Endodermal cell (in vitro differentiated cells): ENCODE results near the gene YEATS2. TPM values are rescaled to one million over a fixed set of nuclear protein-coding genes. Genes with fewer than 3 reads are reported as not detected.
"Not testable (repeated sequence)": the region's sequence is repeated elsewhere in the genome, so short reads cannot be mapped to it uniquely, and the experiment has no call there.

Experiments used
- DNase-seq: peaks from one replicate; pipeline ENCODE4 v3.0.0-alpha.2; 2017
- H3K27ac ChIP-seq: 2 replicates; pipeline ENCODE4 v1.5.1; 2013; ENCODE audit warnings: mild to moderate bottlenecking, low read depth, low read length, moderate library complexity
- H3K27me3 ChIP-seq: 2 replicates; pipeline ENCODE4 v1.6.1; 2013; ENCODE audit warnings: mild to moderate bottlenecking, low read length, moderate library complexity; ENCODE audit not compliant: insufficient read depth, control insufficient read depth, poor library complexity, severe bottlenecking
- H3K36me3 ChIP-seq: 2 replicates; pipeline ENCODE4 v1.7.0; 2013; ENCODE audit warnings: mild to moderate bottlenecking, low read length, moderate library complexity; ENCODE audit not compliant: control insufficient read depth, insufficient read depth
- H3K4me1 ChIP-seq: one replicate; pipeline ENCODE4 v1.7.0; 2013; ENCODE audit warnings: low read length; ENCODE audit not compliant: control insufficient read depth, insufficient read depth
- H3K4me3 ChIP-seq: 2 replicates; pipeline ENCODE4 v1.5.1; 2013; ENCODE audit warnings: mild to moderate bottlenecking, low read length, moderate library complexity
- H3K9ac ChIP-seq: 2 replicates; pipeline ENCODE4 v1.6.1; 2013; ENCODE audit warnings: mild to moderate bottlenecking, low read length, moderate library complexity; ENCODE audit not compliant: poor library complexity, severe bottlenecking; ENCODE audit errors: extremely low read depth
- H3K9me3 ChIP-seq: 2 replicates; pipeline ENCODE4 v1.6.1; 2013; ENCODE audit warnings: mild to moderate bottlenecking, low read length, moderate library complexity; ENCODE audit not compliant: control insufficient read depth
- H3K27ac Mint-ChIP-seq: 2 replicates; pipeline ENCODE4 v1.8.0; 2020; ENCODE audit warnings: mixed read lengths
- H3K27me3 Mint-ChIP-seq: 2 replicates; pipeline ENCODE4 v1.8.0; 2021; ENCODE audit warnings: mild to moderate bottlenecking, mixed read lengths; ENCODE audit not compliant: insufficient read depth
- H3K36me3 Mint-ChIP-seq: 2 replicates; pipeline ENCODE4 v1.8.0; 2020; ENCODE audit warnings: low read depth, mixed read lengths
- H3K4me1 Mint-ChIP-seq: 2 replicates; pipeline ENCODE4 v1.8.0; 2020; ENCODE audit warnings: mixed read lengths
- H3K4me3 Mint-ChIP-seq: 2 replicates; pipeline ENCODE4 v1.8.0; 2020; ENCODE audit warnings: mild to moderate bottlenecking, moderate library complexity, mixed read lengths
- H3K9me3 Mint-ChIP-seq: 2 replicates; pipeline ENCODE4 v1.8.0; 2020; ENCODE audit warnings: mild to moderate bottlenecking, mixed read lengths
- CTCF ChIP-seq: fragments of 200-600 bp; sonication (generic); conservative IDR thresholded peaks from 2 replicates; pipeline ENCODE4 v1.5.0; 2021; ENCODE audit warnings: antibody characterized with exemption, mild to moderate bottlenecking
- WGBS, 2 experiments: methylation state at CpG; one replicate each; pipeline versions ENCODE4 v1.1.5 to v1.1.7; 2013; ENCODE audit warnings: missing lambda C conversion rate in 2 of 2, mixed read lengths in 1 of 2; ENCODE audit not compliant: insufficient coverage in 1 of 2, insufficient read length in 1 of 2; 5-methylcytosine and 5-hydroxymethylcytosine counted together
- total RNA-seq, 2 donors: library from RNA; stranded (reverse); fragmentation: NEBNext Ultra II Directional in 1 of 2; extraction: Animal tissue kit (Norgen Biotek cat#: 25700) in 1 of 2; gene quantifications; 2 replicates in 1 of 2; 3 replicates in 1 of 2; pipeline ENCODE4 v1.2.1, GENCODE V29; 2021

Gene YEATS2
- total RNA-seq, 2 donors from 2014 or later: 53.4 to 55.8 TPM

GRCh38 chr3:183775781-183776180 lies 78.2 kb downstream of the YEATS2 start:
- H3K36me3 Mint-ChIP-seq: peaks cover 81% of the 10 kb centered on the region
- H3K4me3 Mint-ChIP-seq: no peak overlapping the region

GRCh38 chr3:183776451-183776850 lies 78.9 kb downstream of the YEATS2 start:
- not testable (repeated sequence) for H3K4me1 ChIP-seq, H3K4me1 Mint-ChIP-seq, H3K4me3 ChIP-seq, H3K27ac Mint-ChIP-seq, H3K9ac ChIP-seq, H3K27ac ChIP-seq, H3K4me3 Mint-ChIP-seq, H3K27me3 ChIP-seq, DNase-seq, H3K27me3 Mint-ChIP-seq, H3K9me3 Mint-ChIP-seq
- Histone ChIP-seq H3K9me3 (peaks cover 19% of the 10 kb centered on the region), H3K36me3 (peaks cover 88% of the 10 kb centered on the region)
- peaks cover 81% of the 10 kb centered on the region for H3K36me3 Mint-ChIP-seq
- WGBS, 2 experiments: 94 to 100% methylated on average over 5 of the region's 5 CpGs

More at GRCh38 chr3:183775781-183776180, 78.2 kb downstream of the YEATS2 start:
- Histone ChIP-seq H3K27me3 (no peaks in the 10 kb centered on the region), H3K27ac (no peak overlapping the region), H3K4me3 (no peak overlapping the region), H3K9ac (no peak overlapping the region), H3K9me3 (peaks cover 19% of the 10 kb centered on the region), H3K36me3 (peaks cover 83% of the 10 kb centered on the region), H3K4me1 (no peaks in the 10 kb centered on the region)
- Mint-ChIP-seq H3K4me1 (no peaks in the 10 kb centered on the region), H3K27ac (no peak overlapping the region), H3K9me3 (peaks cover 5% of the 10 kb centered on the region), H3K27me3 (no peaks in the 10 kb centered on the region)
- no peak for DNase-seq
- TF ChIP-seq CTCF: no peak
- 82 to 97% methylated on average over 1 to 5 of the region's 5 CpGs for WGBS, 2 experiments

DNA sequence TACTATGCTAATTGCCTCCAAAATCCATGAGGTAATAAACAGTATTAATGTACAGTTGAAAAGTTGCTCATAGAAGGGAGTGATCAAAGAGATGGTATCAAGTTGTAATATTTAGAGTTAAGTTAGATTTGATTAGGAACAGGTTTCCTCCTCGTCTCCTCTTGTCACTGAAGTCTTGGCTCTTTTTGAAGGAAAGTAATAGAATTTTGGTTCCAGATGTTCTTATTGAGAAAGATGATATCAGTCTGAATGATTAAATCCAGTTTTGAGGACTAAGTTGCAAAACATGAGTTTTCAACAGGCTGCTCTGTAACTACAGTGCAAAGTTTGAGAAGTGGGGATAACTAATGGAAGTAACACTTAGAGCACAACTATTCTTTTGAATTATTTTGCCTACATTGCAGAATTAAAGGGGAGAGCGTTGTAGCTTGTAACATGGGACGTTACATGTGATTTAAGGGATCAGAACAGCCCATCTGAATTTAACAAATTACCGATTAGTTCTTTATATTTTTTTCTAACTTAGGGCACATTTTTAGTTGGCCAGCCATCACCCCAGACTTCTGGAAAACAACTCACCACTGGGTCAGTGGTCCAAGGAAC lies 79.5 kb downstream of the YEATS2 start:
- peaks cover 84% of the 10 kb centered on the region for H3K36me3 Mint-ChIP-seq
- no peak overlapping the region for H3K4me3 Mint-ChIP-seq

More for the DNA sequence above, 79.5 kb downstream of the YEATS2 start:
- H3K36me3 ChIP-seq: peaks cover 89% of the 10 kb centered on the region
- no peak for TF ChIP-seq CTCF
- 94 to 100% methylated on average over 4 of the region's 4 CpGs for WGBS, 2 experiments
- no peaks in the 10 kb centered on the region for H3K4me1 ChIP-seq
- no peak for DNase-seq
- peaks cover 5% of the 10 kb centered on the region for H3K9me3 Mint-ChIP-seq
- H3K27ac ChIP-seq: no peak overlapping the region
- H3K9me3 ChIP-seq: peaks cover 19% of the 10 kb centered on the region
- no peaks in the 10 kb centered on the region for H3K4me1 Mint-ChIP-seq
- H3K4me3 ChIP-seq: no peak overlapping the region
- H3K27me3 ChIP-seq: no peaks in the 10 kb centered on the region
- no peak overlapping the region for H3K9ac ChIP-seq
- no peak overlapping the region for H3K27ac Mint-ChIP-seq
- no peaks in the 10 kb centered on the region for H3K27me3 Mint-ChIP-seq
